Suppressor macrophage treated with lipopolysaccharide for 1 hour (primary cell): ENCODE measurements around the gene ANXA5.

Experiments used
- DNase-seq, 3 donors: peaks; one replicate each; pipeline ENCODE4 v3.0.0-alpha.2; 2020 to 2022

The ANXA5 gene

GRCh38 chr4:121633653-121634052 lies 63.1 kb downstream of the ANXA5 start:
- DNase-seq: no peak

GRCh38 chr4:121632636-121633035 lies 64.1 kb downstream of the ANXA5 start:
- DNase-seq: no peak
